Amniotic stem cell (primary cell): ENCODE results near the gene GPRIN1.
A peak's percentile ranks its signal among the peaks of the same experiment; 100 is the strongest.
"Not testable (repeated sequence)": the region's sequence is repeated elsewhere in the genome, so short reads cannot be mapped to it uniquely, and the experiment has no call there.

Experiments
- DNase-seq: peaks from one replicate; lab custom pipeline; 2025; lab: John Stamatoyannopoulos, UW

GPRIN1 gene

GRCh38 chr5:176624938-176625337, 15.0 kb upstream of the GPRIN1 start:
- no peak for DNase-seq

- DNase-seq = no peak
Observed at GRCh38 chr5:176624142-176624541, 14.2 kb upstream of the GPRIN1 start.

- DNase-seq = no peak
Observed at GRCh38 chr5:176621661-176622079, 11.7 kb upstream of the GPRIN1 start.

- no peak for DNase-seq
Observed at GRCh38 chr5:176620333-176620981, 10.5 kb upstream of the GPRIN1 start.

GRCh38 chr5:176619569-176620332, 9.8 kb upstream of the GPRIN1 start:
- no peak for DNase-seq

GRCh38 chr5:176619203-176619568, 9.2 kb upstream of the GPRIN1 start:
- no peak for DNase-seq

- no peak for DNase-seq
Observed at GRCh38 chr5:176618783-176619182, 8.8 kb upstream of the GPRIN1 start.

- no peak for DNase-seq
Observed at GRCh38 chr5:176616511-176616910, 6.6 kb upstream of the GPRIN1 start.

- DNase-seq = no peak
Observed at GRCh38 chr5:176614805-176615478, 5.0 kb upstream of the GPRIN1 start.

- DNase-seq = no peak
Observed at GRCh38 chr5:176612855-176613254, 2.9 kb upstream of the GPRIN1 start.

- no peak for DNase-seq
Observed at GRCh38 chr5:176612008-176612407, 2.1 kb upstream of the GPRIN1 start.

- DNase-seq = peak; percentile 30
Observed at GRCh38 chr5:176611435-176611834, 1.5 kb upstream of the GPRIN1 start.

- no peak for DNase-seq
Observed at GRCh38 chr5:176610435-176610773, 448 bp upstream of the GPRIN1 start.

GRCh38 chr5:176608937-176609723, 826 bp downstream of the GPRIN1 start:
- no peak for DNase-seq

- DNase-seq = no peak
Observed at GRCh38 chr5:176608142-176608705, 1.7 kb downstream of the GPRIN1 start.

GRCh38 chr5:176606875-176607274, 3.1 kb downstream of the GPRIN1 start:
- DNase-seq = no peak

- DNase-seq = no peak
Observed at GRCh38 chr5:176606032-176606431, 3.9 kb downstream of the GPRIN1 start.

- no peak for DNase-seq
Observed at GRCh38 chr5:176603091-176603490, 6.9 kb downstream of the GPRIN1 start.

- no peak for DNase-seq
Observed at GRCh38 chr5:176601901-176602482, 8.0 kb downstream of the GPRIN1 start.

GRCh38 chr5:176599749-176600430, 10.1 kb downstream of the GPRIN1 start:
- not testable (repeated sequence) for DNase-seq
